Mesendoderm (in vitro differentiated cells): ENCODE measurements around the gene FMNL2. TPM values are rescaled to one million over a fixed set of nuclear protein-coding genes. Genes with fewer than 3 reads are reported as not detected.

Experiments
- small RNA-seq: library from polyadenylated mRNA; stranded (forward); fragments of <200 nt; extraction: miRNeasy Mini kit (QIAGEN cat#:217004); gene quantifications from one replicate; pipeline ENCODE3, GENCODE V24; 2013; ENCODE audit not compliant: insufficient read depth

Gene FMNL2

Small RNAs within 50 kb of the gene (small RNA-seq; reads per million reads assigned to genes)
- not detected for gene AC012443.1
